Bronchial epithelial cell (primary cell): ENCODE measurements around the gene DDX39B. TPM values are rescaled to one million over a fixed set of nuclear protein-coding genes. Genes with fewer than 3 reads are reported as not detected.
"Not testable (repeated sequence)": the region's sequence is repeated elsewhere in the genome, so short reads cannot be mapped to it uniquely, and the experiment has no call there.

ENCODE experiments used
- DNase-seq: peaks from one replicate; pipeline ENCODE4 v3.0.0-alpha.2; 2010; ENCODE audit warnings: low read depth
- FAIRE-seq: peaks from 2 replicates; lab custom pipeline; 2011; peaks lifted over from hg19 to GRCh38; lab: Jason Lieb, UNC
- H3K27me3 ChIP-seq: 2 replicates; pipeline ENCODE4 v1.5.1; 2011; ENCODE audit warnings: low read length; ENCODE audit not compliant: control insufficient read depth, insufficient read depth
- H3K36me3 ChIP-seq: 2 replicates; pipeline ENCODE4 v1.5.1; 2011; ENCODE audit warnings: low read length; ENCODE audit not compliant: control insufficient read depth, insufficient read depth
- H3K4me3 ChIP-seq: 2 replicates; pipeline ENCODE4 v1.5.1; 2011; ENCODE audit warnings: mild to moderate bottlenecking, low read depth, low read length, control low read depth
- CTCF ChIP-seq: IDR thresholded peaks from 2 replicates; pipeline ENCODE4 v1.5.1; 2011; ENCODE audit warnings: mild to moderate bottlenecking, moderate library complexity, low read length, control low read depth, inconsistent platforms; ENCODE audit not compliant: insufficient read depth, severe bottlenecking
- total RNA-seq: library from RNA; depleted of rRNA; stranded (reverse); fragments of >200 nt; gene quantifications from 2 replicates; pipeline ENCODE4 v1.2.1, GENCODE V29; 2014

The DDX39B gene
- total RNA-seq, 1 donor from 2014 or later = 385 TPM

- H3K36me3 ChIP-seq = no peaks in the 10 kb centered on the region
- TF ChIP-seq CTCF = no peak
- no peak for FAIRE-seq
- peak; percentile 83 for DNase-seq
- H3K27me3 ChIP-seq = no peaks in the 10 kb centered on the region
- H3K4me3 ChIP-seq = peak within 1 kb of the TSS; percentile 56
Observed at GRCh38 chr6:31497531-31498476, 44.0 kb downstream of the DDX39B start, which contains the start of gene MICB. Gene MICB, plus strand, starts transcription at chr6:31498145. Its CDS starts 49 bp downstream, at chr6:31498194.

- H3K4me3 ChIP-seq, H3K27me3 ChIP-seq, DNase-seq, H3K36me3 ChIP-seq, FAIRE-seq: not testable (repeated sequence)
Observed at GRCh38 chr6:31496826-31497225, 45.0 kb downstream of the DDX39B start.

GRCh38 chr6:31495580-31495979, 46.2 kb downstream of the DDX39B start:
- DNase-seq (peak; percentile 49), FAIRE-seq (no peak)
- Histone ChIP-seq H3K27me3 (no peaks in the 10 kb centered on the region), H3K36me3 (no peaks in the 10 kb centered on the region), H3K4me3 (no peak overlapping the region)
- no peak for TF ChIP-seq CTCF

- Histone ChIP-seq H3K4me3 (peak overlapping the region; percentile 53), H3K36me3 (no peaks in the 10 kb centered on the region), H3K27me3 (no peaks in the 10 kb centered on the region)
- FAIRE-seq = no peak
- peak; percentile 89 for TF ChIP-seq CTCF
- DNase-seq = peak; percentile 51
Observed at GRCh38 chr6:31493875-31494694, 47.7 kb downstream of the DDX39B start.

- not testable (repeated sequence) for FAIRE-seq, H3K27me3 ChIP-seq, DNase-seq, H3K36me3 ChIP-seq
- H3K4me3 ChIP-seq = peak overlapping the region; percentile 53
Observed at GRCh38 chr6:31493550-31493874, 48.3 kb downstream of the DDX39B start.

- DNase-seq (no peak), FAIRE-seq (no peak)
- Histone ChIP-seq H3K36me3 (no peaks in the 10 kb centered on the region), H3K27me3 (no peaks in the 10 kb centered on the region), H3K4me3 (no peak overlapping the region)
- no peak for TF ChIP-seq CTCF
Observed at GRCh38 chr6:31490115-31490873, 51.5 kb downstream of the DDX39B start.
